Spleen (tissue), 11 donors: ENCODE data around the gene RNF121. TPM values are rescaled to one million over a fixed set of nuclear protein-coding genes. Genes with fewer than 3 reads are reported as not detected.
A peak's percentile ranks its signal among the peaks of the same experiment; 100 is the strongest.

ENCODE experiments used
- DNase-seq: peaks from one replicate; pipeline ENCODE4 v3.0.0-alpha.2; 2020
- H3K27ac ChIP-seq, 8 donors: fragments of 200-600 bp; sonication (generic) in 7 of 8; 1 replicate in 4 of 8; 2 replicates in 4 of 8; pipeline versions ENCODE4 v1.5.0 to v1.8.0; 2016 to 2021; ENCODE audit warnings: inconsistent platforms in 4 of 8, mild to moderate bottlenecking in 4 of 8, moderate library complexity in 1 of 8
- H3K27me3 ChIP-seq, 7 donors: fragments of 200-600 bp; sonication (generic) in 6 of 7; replicated peaks in 1 of 7; 1 replicate in 4 of 7; 2 replicates in 3 of 7; pipeline versions ENCODE4 v1.5.0 to v1.8.0; 2016 to 2021; ENCODE audit warnings: inconsistent platforms in 3 of 7, mild to moderate bottlenecking in 1 of 7
- H3K36me3 ChIP-seq, 6 donors: fragments of 200-600 bp; sonication (generic) in 5 of 6; 1 replicate in 4 of 6; 2 replicates in 2 of 6; pipeline versions ENCODE4 v1.5.0 to v1.8.0; 2016 to 2021; ENCODE audit warnings: inconsistent platforms in 2 of 6
- H3K4me1 ChIP-seq, 6 donors: fragments of 200-600 bp; sonication (generic) in 5 of 6; 1 replicate in 3 of 6; 2 replicates in 3 of 6; pipeline versions ENCODE4 v1.5.0 to v1.8.0; 2016 to 2021; ENCODE audit warnings: inconsistent platforms in 3 of 6
- H3K4me3 ChIP-seq, 8 donors: fragments of 200-600 bp; sonication (generic) in 7 of 8; 1 replicate in 4 of 8; 2 replicates in 4 of 8; pipeline versions ENCODE4 v1.5.0 to v1.8.0; 2016 to 2021; ENCODE audit warnings: inconsistent platforms in 4 of 8, mild to moderate bottlenecking in 4 of 8, moderate library complexity in 2 of 8
- H3K9me3 ChIP-seq, 8 donors: fragments of 200-600 bp; sonication (generic) in 7 of 8; 1 replicate in 4 of 8; 2 replicates in 4 of 8; pipeline versions ENCODE4 v1.5.0 to v1.8.0; 2016 to 2021; ENCODE audit warnings: inconsistent platforms in 4 of 8
- CTCF ChIP-seq, 11 experiments: fragments of 200-600 bp in 7 of 11; fragments of 450-650 bp in 4 of 11; sonication (generic) in 4 of 11; IDR thresholded peaks in 8 of 11; conservative IDR thresholded peaks in 3 of 11; 1 replicate in 7 of 11; 2 replicates in 4 of 11; pipeline versions ENCODE4 v1.4.0 to v1.8.0; 2016 to 2021; ENCODE audit warnings: antibody characterized with exemption in 11 of 11, inconsistent platforms in 4 of 11, mild to moderate bottlenecking in 1 of 11
- POLR2A ChIP-seq, 3 donors: fragments of 450-650 bp; IDR thresholded peaks; one replicate each; pipeline ENCODE4 v1.5.1; 2017; ENCODE audit warnings: antibody characterized with exemption in 3 of 3, mild to moderate bottlenecking in 1 of 3
- POLR2AphosphoS5 ChIP-seq, 3 donors: sonication (generic); formaldehyde crosslinking; IDR thresholded peaks; one replicate each; pipeline ENCODE4 v1.5.1; 2017; ENCODE audit warnings: antibody characterized with exemption in 3 of 3
- WGBS, 5 donors: extraction: QIAGEN DNeasy Blood & Tissue Kit in 3 of 5; methylation state at CpG; one replicate each; pipeline versions ENCODE4 v1.1.5 to v1.1.7; 2013 to 2018; 5-methylcytosine and 5-hydroxymethylcytosine counted together
- intact Hi-C: fragments of 100-400 bp; cut with DNase I; formaldehyde crosslinking; loops from one replicate; pipeline ENCODE4 v1.15.0; 2023; ENCODE audit warnings: low total_unique reads
- polyA plus RNA-seq, 3 donors: library from polyadenylated mRNA; stranded (reverse); fragments of 200-250 nt; gene quantifications; one replicate each; pipeline ENCODE4 v1.2.1, GENCODE V29; 2013
- total RNA-seq, 7 donors: library from RNA; depleted of rRNA in 3 of 7; stranded (reverse); fragments of >200 nt in 3 of 7; fragmentation: NEBNext Ultra II Directional in 4 of 7; extraction: Animal tissue kit (Norgen Biotek cat#: 25700) in 4 of 7; gene quantifications; one replicate each; pipeline versions ENCODE4 v1.1.0 to v1.2.1, GENCODE V29; 2016 to 2021
- donor health status: healthy with polysubstance abuse.
- donor health status: DM: no; HTN: no; CAD: no; lungs with moderate emphysema.
- donor health status: DM: no; HTN: no; CAD: no.
- donor health status: Bipolar disorder and iron deficiency.
- donor health status: healthy.
- donor health status: DM: no; HTN: no; CAD: no.
- donor health status: DM: yes; HTN: yes; CAD: no.

Gene RNF121
- total and polyA plus RNA-seq, 10 donors: 5.3 to 35.5 (median 27.3) TPM

GRCh38 chr11:71990701-71991100, 61.9 kb downstream of the RNF121 start:
- Histone ChIP-seq H3K36me3 (peaks cover 0 to 38% (median 0%) of the 10 kb centered on the region in 6 donors), H3K4me1 (peaks cover 5 to 56% (median 35%) of the 10 kb centered on the region in 6 donors), H3K9me3 (no peaks in the 10 kb centered on the region), H3K27me3 (no peaks in the 10 kb centered on the region), H3K27ac (peak overlapping the region in 3 of 8 donors; percentile 35 to 51 (median 47)), H3K4me3 (no peak overlapping the region)
- 62 to 66% (median 65%) methylated on average over 3 of the region's 3 CpGs for WGBS, 5 donors
- DNase-seq: no peak
- intact Hi-C loops: no loop called here
- no peak for TF ChIP-seq POLR2A (IDR thresholded peaks at IDR 0.05)

- peak overlapping the region in 7 of 8 donors; percentile 10 to 57 (median 47) for H3K27ac ChIP-seq
- WGBS, 5 donors: 48 to 65% (median 49%) methylated on average over 3 of the region's 3 CpGs
Measured at GRCh38 chr11:71991494-71991893, 62.6 kb downstream of the RNF121 start.

GRCh38 chr11:71992136-71992730, 63.4 kb downstream of the RNF121 start:
- no peak overlapping the region for H3K4me3 ChIP-seq
- no peak for TF ChIP-seq POLR2A (IDR thresholded peaks at IDR 0.05)
- TF ChIP-seq POLR2AphosphoS5 (IDR thresholded peaks at IDR 0.05): no peak
- TF ChIP-seq CTCF (IDR thresholded peaks at IDR 0.05 in 8 of 11, conservative IDR thresholded peaks at IDR 0.05 in 3 of 11): no peak
- 65 to 79% (median 69%) methylated on average over 3 of the region's 3 CpGs for WGBS, 5 donors
- intact Hi-C loops: no loop called here
- H3K27ac ChIP-seq: peak overlapping the region; percentile 10 to 57 (median 44)
- no peaks in the 10 kb centered on the region for H3K9me3 ChIP-seq
- no peak for DNase-seq
- peaks cover 0 to 38% (median 0%) of the 10 kb centered on the region in 6 donors for H3K36me3 ChIP-seq
- H3K27me3 ChIP-seq: no peaks in the 10 kb centered on the region
- H3K4me1 ChIP-seq: peaks cover 5 to 59% (median 32%) of the 10 kb centered on the region in 6 donors

More at GRCh38 chr11:71991494-71991893, 62.6 kb downstream of the RNF121 start:
- intact Hi-C loops: no loop called here
- no peaks in the 10 kb centered on the region for H3K27me3 ChIP-seq
- TF ChIP-seq POLR2AphosphoS5 (IDR thresholded peaks at IDR 0.05): peak in 1 of 3 donors; percentile 20
- TF ChIP-seq POLR2A (IDR thresholded peaks at IDR 0.05): no peak
- peaks cover 5 to 56% (median 28%) of the 10 kb centered on the region in 6 donors for H3K4me1 ChIP-seq
- peaks cover 0 to 36% (median 0%) of the 10 kb centered on the region in 6 donors for H3K36me3 ChIP-seq
- H3K4me3 ChIP-seq: no peak overlapping the region
- H3K9me3 ChIP-seq: no peaks in the 10 kb centered on the region
- no peak for DNase-seq

- peaks cover 0 to 28% (median 0%) of the 10 kb centered on the region in 6 donors for H3K36me3 ChIP-seq
- H3K4me1 ChIP-seq: peaks cover 22 to 85% (median 57%) of the 10 kb centered on the region in 6 donors
- H3K4me3 ChIP-seq: no peak overlapping the region
- no peaks in the 10 kb centered on the region for H3K27me3 ChIP-seq
- DNase-seq: no peak
- no peaks in the 10 kb centered on the region for H3K9me3 ChIP-seq
- no peak for TF ChIP-seq CTCF (IDR thresholded peaks at IDR 0.05 in 8 of 11, conservative IDR thresholded peaks at IDR 0.05 in 3 of 11)
- no peak for TF ChIP-seq POLR2A (IDR thresholded peaks at IDR 0.05)
- TF ChIP-seq POLR2AphosphoS5 (IDR thresholded peaks at IDR 0.05): no peak
- WGBS, 5 donors: 86 to 96% (median 91%) methylated on average over 3 of the region's 3 CpGs
- no peak overlapping the region for H3K27ac ChIP-seq
- intact Hi-C loops: no loop called here
Measured at GRCh38 chr11:71994786-71995185, 65.9 kb downstream of the RNF121 start.

- Histone ChIP-seq H3K4me3 (no peak overlapping the region), H3K36me3 (peaks cover 0 to 28% (median 4%) of the 10 kb centered on the region in 6 donors), H3K4me1 (peaks cover 25 to 89% (median 66%) of the 10 kb centered on the region in 6 donors), H3K9me3 (no peaks in the 10 kb centered on the region), H3K27me3 (no peaks in the 10 kb centered on the region), H3K27ac (peak overlapping the region in 1 of 8 donors; percentile 84)
- TF ChIP-seq CTCF (IDR thresholded peaks at IDR 0.05 in 8 of 11, conservative IDR thresholded peaks at IDR 0.05 in 3 of 11) (no peak), POLR2AphosphoS5 (IDR thresholded peaks at IDR 0.05) (no peak), POLR2A (IDR thresholded peaks at IDR 0.05) (no peak)
- DNase-seq: no peak
- intact Hi-C loops: no loop called here
- 86 to 98% (median 93%) methylated on average over 3 of the region's 3 CpGs for WGBS, 5 donors
Measured at GRCh38 chr11:71995726-71996291, 67.0 kb downstream of the RNF121 start.
